GM23248 (cell line): ENCODE results near the gene SPEN. TPM values are rescaled to one million over a fixed set of nuclear protein-coding genes. Genes with fewer than 3 reads are reported as not detected.

Experiments
- DNase-seq: peaks from one replicate; pipeline ENCODE4 v3.0.0-alpha.2; 2015
- H2AFZ ChIP-seq: fragments of 200-600 bp; sonication (generic); 2 replicates; pipeline ENCODE4 v1.6.1; 2016; ENCODE audit warnings: antibody characterized with exemption
- H3F3A ChIP-seq: fragments of 200-600 bp; sonication (generic); 2 replicates; pipeline ENCODE4 v1.6.1; 2016; ENCODE audit warnings: mild to moderate bottlenecking, antibody characterized with exemption, mixed run types; ENCODE audit not compliant: insufficient read depth
- H3K27ac ChIP-seq: fragments of 200-600 bp; sonication (generic); 2 replicates; pipeline ENCODE4 v1.5.1; 2016; ENCODE audit warnings: mild to moderate bottlenecking
- H3K27me3 ChIP-seq: fragments of 200-600 bp; sonication (generic); replicated peaks from 2 replicates; pipeline ENCODE4 v1.6.1; 2016; ENCODE audit warnings: mild to moderate bottlenecking; ENCODE audit not compliant: insufficient read depth
- H3K36me3 ChIP-seq: fragments of 200-600 bp; sonication (generic); 2 replicates; pipeline ENCODE4 v1.6.1; 2016; ENCODE audit warnings: low read depth, mild to moderate bottlenecking
- H3K4me1 ChIP-seq: fragments of 200-600 bp; sonication (generic); 2 replicates; pipeline ENCODE4 v1.6.1; 2016; ENCODE audit warnings: mild to moderate bottlenecking; ENCODE audit not compliant: insufficient read depth
- H3K4me2 ChIP-seq: fragments of 200-600 bp; sonication (generic); one replicate; pipeline ENCODE4 v1.6.1; 2016; ENCODE audit warnings: mild to moderate bottlenecking; ENCODE audit not compliant: unreplicated experiment
- H3K4me3 ChIP-seq: fragments of 200-600 bp; sonication (generic); 2 replicates; pipeline ENCODE4 v1.5.1; 2016; ENCODE audit warnings: mild to moderate bottlenecking
- H3K79me2 ChIP-seq: fragments of 200-600 bp; sonication (generic); 2 replicates; pipeline ENCODE4 v1.6.1; 2016; ENCODE audit warnings: mild to moderate bottlenecking; ENCODE audit not compliant: insufficient read depth
- H3K9ac ChIP-seq: fragments of 200-600 bp; sonication (generic); 2 replicates; pipeline ENCODE4 v1.6.1; 2016; ENCODE audit warnings: mild to moderate bottlenecking
- H3K9me2 ChIP-seq: fragments of 200-600 bp; sonication (generic); 2 replicates; pipeline ENCODE4 v1.6.1; 2016; ENCODE audit warnings: mixed run types, mild to moderate bottlenecking, moderate library complexity; ENCODE audit not compliant: insufficient read depth
- H3K9me3 ChIP-seq: fragments of 200-600 bp; sonication (generic); one replicate; pipeline ENCODE4 v1.6.1; 2017; ENCODE audit warnings: low read depth
- H4K20me1 ChIP-seq: fragments of 200-600 bp; sonication (generic); 2 replicates; pipeline ENCODE4 v1.6.0; 2016; ENCODE audit not compliant: insufficient read depth
- EZH2 ChIP-seq: fragments of 200-600 bp; sonication (generic); IDR thresholded peaks from 2 replicates; pipeline ENCODE4 v1.6.1; 2018; ENCODE audit warnings: antibody characterized with exemption, mild to moderate bottlenecking; ENCODE audit not compliant: insufficient read depth, poor library complexity, severe bottlenecking
- EZH2phosphoT487 ChIP-seq: fragments of 200-600 bp; sonication (generic); IDR thresholded peaks from 2 replicates; pipeline ENCODE4 v1.6.1; 2018; ENCODE audit warnings: antibody characterized with exemption, moderate library complexity, mild to moderate bottlenecking, low read depth; ENCODE audit not compliant: insufficient read depth
- WGBS, 2 experiments: methylation state at CpG; one replicate each; pipeline ENCODE4 v1.1.6; 2015 to 2017; ENCODE audit warnings: low lambda C conversion rate in 2 of 2, low coverage in 1 of 2; ENCODE audit errors: missing lambda C conversion rate in 2 of 2; 5-methylcytosine and 5-hydroxymethylcytosine counted together
- in situ Hi-C: fragments of 300-500 bp; cut with MboI; formaldehyde crosslinking; loops from 2 replicates; pipeline ENCODE4 v1.15.0; 2020
- polyA plus RNA-seq: library from polyadenylated mRNA; unstranded; fragments of >200 nt; fragmentation: Nextera tagmentation; extraction: Ambion mirVana; gene quantifications from 2 replicates; pipeline ENCODE4 v1.2.1, GENCODE V29; 2016
- small RNA-seq: library from RNA; depleted of rRNA; stranded (forward); fragments of <200 nt; gene quantifications from one replicate; pipeline ENCODE3, GENCODE V24; 2014; ENCODE audit warnings: low read depth, low replicate concordance
- total RNA-seq: library from RNA; depleted of rRNA; stranded (reverse); fragments of >200 nt; shearing (Covaris generic); gene quantifications from 2 replicates; pipeline ENCODE4 v1.2.3, GENCODE V29; 2014; rRNA removed

Gene SPEN
- total and polyA plus RNA-seq, 2 experiments from 2014 or later, result 16.5 to 17.2 TPM

DNA sequence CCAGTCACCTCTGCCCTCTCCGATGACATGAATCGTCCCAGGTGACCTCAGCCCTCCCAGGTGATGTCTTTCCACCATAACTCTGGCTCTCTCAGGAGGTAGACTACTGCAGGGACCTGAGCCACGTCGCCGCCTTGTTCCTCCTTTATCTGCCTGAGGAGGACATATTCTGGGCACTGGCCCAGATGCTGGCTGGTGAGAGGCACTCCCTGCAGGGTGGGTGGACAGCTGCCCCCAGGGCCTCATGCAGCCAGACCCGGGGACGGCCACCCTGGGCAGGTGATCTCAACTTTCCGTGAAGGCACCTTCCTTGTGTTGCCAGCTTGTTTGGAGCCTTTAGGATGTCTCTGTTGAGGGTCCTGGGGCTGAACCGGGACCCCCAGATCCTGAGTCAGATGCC lies 142.3 kb downstream of the SPEN start:
- no peaks in the 10 kb centered on the region for H3F3A ChIP-seq
- H3K4me3 ChIP-seq, result no peak overlapping the region
- WGBS, 2 experiments, result 75 to 82% methylated on average over 9 of the region's 9 CpGs
- TF ChIP-seq EZH2, result no peak
- TF ChIP-seq EZH2phosphoT487, result no peak
- H3K79me2 ChIP-seq, result no peaks in the 10 kb centered on the region
- no peaks in the 10 kb centered on the region for H3K36me3 ChIP-seq
- H3K9ac ChIP-seq, result no peak overlapping the region
- H3K9me3 ChIP-seq, result no peaks in the 10 kb centered on the region
- in situ Hi-C loops, result no loop called here
- no peak overlapping the region for H3K4me2 ChIP-seq
- H3K9me2 ChIP-seq, result no peaks in the 10 kb centered on the region
- H3K27me3 ChIP-seq, result no peaks in the 10 kb centered on the region
- no peak for DNase-seq
- H2AFZ ChIP-seq, result no peak overlapping the region
- H3K27ac ChIP-seq, result no peak overlapping the region
- H3K4me1 ChIP-seq, result no peaks in the 10 kb centered on the region
- H4K20me1 ChIP-seq, result no peaks in the 10 kb centered on the region

Small RNAs within 50 kb of the gene (small RNA-seq; reads per million reads assigned to genes)
- gene AL034555.1, result not detected
- gene AL355994.1, result not detected
- not detected for gene AL355994.5

Other genes starting within 250 kb of the SPEN start
- 7.9 and 19.6 TPM in 2 replicates for gene DDI2, start 230.2 kb upstream of the SPEN start, total RNA-seq
- 4.3 and 5.0 TPM in 2 replicates for gene DDI2, start 230.2 kb upstream of the SPEN start, polyA plus RNA-seq
- 52.9 and 67.9 TPM in 2 replicates for gene PLEKHM2, start 163.4 kb upstream of the SPEN start, total RNA-seq
- gene PLEKHM2, start 163.4 kb upstream of the SPEN start, polyA plus RNA-seq, result 14.8 and 14.9 TPM in 2 replicates
- 0.13 and 0.54 TPM in 2 replicates for gene SLC25A34, start 111.4 kb upstream of the SPEN start, total RNA-seq
- 0.20 and 0.29 TPM in 2 replicates for gene SLC25A34, start 111.4 kb upstream of the SPEN start, polyA plus RNA-seq
- gene TMEM82, start 105.2 kb upstream of the SPEN start, total RNA-seq, result not detected in 2 replicates
- gene TMEM82, start 105.2 kb upstream of the SPEN start, polyA plus RNA-seq, result not detected in 2 replicates
- gene FBLIM1, start 88.9 kb upstream of the SPEN start, total RNA-seq, result 59.6 and 69.9 TPM in 2 replicates
- 63.3 and 67.3 TPM in 2 replicates for gene FBLIM1, start 88.9 kb upstream of the SPEN start, polyA plus RNA-seq
- 0.32 and 0.51 TPM in 2 replicates for gene UQCRHL, start 40.1 kb upstream of the SPEN start, total RNA-seq
- gene UQCRHL, start 40.1 kb upstream of the SPEN start, polyA plus RNA-seq, result 0.60 and 0.65 TPM in 2 replicates
- 33.2 and 50.7 TPM in 2 replicates for gene ZBTB17, start 128.4 kb downstream of the SPEN start, total RNA-seq
- 20.5 and 25.1 TPM in 2 replicates for gene ZBTB17, start 128.4 kb downstream of the SPEN start, polyA plus RNA-seq
- not detected in 2 replicates for gene SRARP, start 156.5 kb downstream of the SPEN start, total RNA-seq
- gene SRARP, start 156.5 kb downstream of the SPEN start, polyA plus RNA-seq, result not detected in 2 replicates
- 22.9 and 35.7 TPM in 2 replicates for gene HSPB7, start 170.3 kb downstream of the SPEN start, total RNA-seq
- 111 and 113 TPM in 2 replicates for gene HSPB7, start 170.3 kb downstream of the SPEN start, polyA plus RNA-seq
- not detected in 2 replicates for gene CLCNKA, start 174.3 kb downstream of the SPEN start, total RNA-seq
- gene CLCNKA, start 174.3 kb downstream of the SPEN start, polyA plus RNA-seq, result not detected in 2 replicates
- gene CLCNKB, start 196.1 kb downstream of the SPEN start, total RNA-seq, result not detected in 2 replicates
- gene CLCNKB, start 196.1 kb downstream of the SPEN start, polyA plus RNA-seq, result 0.11 TPM in 1 of 2 replicates, not detected in the other
- gene FAM131C, start 225.9 kb downstream of the SPEN start, total RNA-seq, result 0.51 and 0.97 TPM in 2 replicates
- 1.3 and 1.8 TPM in 2 replicates for gene FAM131C, start 225.9 kb downstream of the SPEN start, polyA plus RNA-seq